Pancreas (tissue), 10 donors: Measurements from ENCODE around the gene CACNB1. TPM values are rescaled to one million over a fixed set of nuclear protein-coding genes. Genes with fewer than 3 reads are reported as not detected.

Experiments
- ATAC-seq, 4 donors: fragments of 200-7000 bp; cut with Tn5 transposase; one replicate each; pipeline versions ENCODE4 v1.8.0 to v1.9.1; 2020; ENCODE audit warnings: mild to moderate bottlenecking in 4 of 4, moderate library complexity in 4 of 4
- DNase-seq, 6 donors: peaks; one replicate each; pipeline ENCODE4 v3.0.0-alpha.2; 2020
- FAIRE-seq: peaks from 2 replicates; lab custom pipeline; 2012; peaks lifted over from hg19 to GRCh38; lab: Jason Lieb, UNC
- H3K27ac ChIP-seq, 4 donors: fragments of 200-600 bp; sonication (generic); 1 replicate in 3 of 4; 2 replicates in 1 of 4; pipeline versions ENCODE4 v1.5.0 to v1.8.0; 2020
- H3K27me3 ChIP-seq, 4 donors: fragments of 200-600 bp; one replicate each; pipeline ENCODE4 v1.8.0; 2021
- H3K36me3 ChIP-seq, 3 donors: fragments of 200-600 bp; sonication (generic) in 1 of 3; one replicate each; pipeline versions ENCODE4 v1.5.0 to v1.8.0; 2020 to 2021
- H3K4me1 ChIP-seq, 3 donors: fragments of 200-600 bp; one replicate each; pipeline ENCODE4 v1.8.0; 2021
- H3K4me3 ChIP-seq, 4 donors: fragments of 200-600 bp; sonication (generic) in 2 of 4; one replicate each; pipeline versions ENCODE4 v1.5.0 to v1.8.0; 2020 to 2021
- H3K9me3 ChIP-seq, 4 donors: fragments of 200-600 bp; one replicate each; pipeline ENCODE4 v1.8.0; 2021
- WGBS, 2 donors: extraction: QIAGEN DNeasy Blood & Tissue Kit; methylation state at CpG; one replicate each; pipeline ENCODE4 v1.1.7; 2013; 5-methylcytosine and 5-hydroxymethylcytosine counted together
- intact Hi-C, 3 donors: fragments of 100-400 bp; cut with DNase I; formaldehyde crosslinking; loops; one replicate each; pipeline versions ENCODE4 v1.11.1 to v1.14.2; 2022
- polyA plus RNA-seq, 2 donors: library from polyadenylated mRNA; stranded (reverse); fragments of 200-250 nt; gene quantifications; one replicate each; pipeline ENCODE4 v1.2.3, GENCODE V29; 2013
- total RNA-seq, 6 donors: library from RNA; stranded (reverse); fragmentation: NEBNext Ultra II Directional in 4 of 6; extraction: Animal tissue kit (Norgen Biotek cat#: 25700) in 4 of 6; gene quantifications; one replicate each; pipeline versions ENCODE4 v1.2.1 to v1.2.4, GENCODE V29; 2021 to 2023
- TF ChIP-seq, protein P1 (sequence below), 4 donors: fragments of 200-600 bp; sonication (generic) in 3 of 4; IDR thresholded peaks; one replicate each; pipeline versions ENCODE4 v1.5.0 to v1.8.0; 2021; ENCODE audit warnings: antibody characterized with exemption in 4 of 4
- donor health status: healthy with polysubstance abuse.
- donor health status: DM: no; HTN: no; CAD: no; lungs with moderate emphysema.
- donor health status: DM: no; HTN: no; CAD: no.
- donor health status: control.
- donor health status: control.
- donor health status: Bipolar disorder and iron deficiency.
- donor health status: DM: yes; HTN: yes; CAD: no.
- donor health status: DM: no; HTN: no; CAD: no.
- donor health status: DM: no; HTN: no; CAD: no.
- donor health status: DM: yes; HTN: yes; CAD: no.

CACNB1 gene
- total and polyA plus RNA-seq, 8 donors, result 1.8 to 6.8 (median 2.9) TPM

DNA sequence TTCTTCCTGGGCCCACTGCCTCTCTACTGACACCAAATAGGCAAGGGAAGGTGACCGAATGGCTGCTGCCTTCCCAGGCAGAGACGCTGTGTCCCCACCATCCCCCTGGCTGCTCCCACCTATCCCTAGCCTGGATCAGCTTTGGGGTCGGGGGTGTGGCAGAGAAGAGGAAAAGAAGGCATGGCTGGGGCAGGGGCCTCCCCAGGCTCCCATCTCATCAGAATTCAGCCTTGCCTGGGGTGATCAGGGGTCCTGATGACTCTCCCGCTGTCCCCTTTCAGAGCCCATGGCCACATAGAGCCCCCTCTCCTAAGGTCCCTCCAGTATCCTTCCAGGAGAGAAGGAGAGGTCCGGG is 46.7 kb downstream of the CACNB1 start:
- Histone ChIP-seq H3K4me1 (peaks cover 0 to 4% (median 0%) of the 10 kb centered on the region in 3 donors), H3K4me3 (peak overlapping the region in 1 of 4 donors; percentile 60), H3K9me3 (no peaks in the 10 kb centered on the region), H3K27me3 (no peaks in the 10 kb centered on the region), H3K36me3 (no peaks in the 10 kb centered on the region), H3K27ac (no peak overlapping the region)
- ATAC-seq (no peak), FAIRE-seq (no peak), DNase-seq (no peak)
- WGBS, 2 donors, result 24 to 33% methylated on average over 4 to 5 of the region's 5 CpGs
- intact Hi-C loops, result loop anchor here in 2 of 3 donors (5.0 to 10.0 kb wide), 2 partner anchors 86 to 168 kb away; no protein-coding TSS in a partner anchor
- TF ChIP-seq, protein P1, sequence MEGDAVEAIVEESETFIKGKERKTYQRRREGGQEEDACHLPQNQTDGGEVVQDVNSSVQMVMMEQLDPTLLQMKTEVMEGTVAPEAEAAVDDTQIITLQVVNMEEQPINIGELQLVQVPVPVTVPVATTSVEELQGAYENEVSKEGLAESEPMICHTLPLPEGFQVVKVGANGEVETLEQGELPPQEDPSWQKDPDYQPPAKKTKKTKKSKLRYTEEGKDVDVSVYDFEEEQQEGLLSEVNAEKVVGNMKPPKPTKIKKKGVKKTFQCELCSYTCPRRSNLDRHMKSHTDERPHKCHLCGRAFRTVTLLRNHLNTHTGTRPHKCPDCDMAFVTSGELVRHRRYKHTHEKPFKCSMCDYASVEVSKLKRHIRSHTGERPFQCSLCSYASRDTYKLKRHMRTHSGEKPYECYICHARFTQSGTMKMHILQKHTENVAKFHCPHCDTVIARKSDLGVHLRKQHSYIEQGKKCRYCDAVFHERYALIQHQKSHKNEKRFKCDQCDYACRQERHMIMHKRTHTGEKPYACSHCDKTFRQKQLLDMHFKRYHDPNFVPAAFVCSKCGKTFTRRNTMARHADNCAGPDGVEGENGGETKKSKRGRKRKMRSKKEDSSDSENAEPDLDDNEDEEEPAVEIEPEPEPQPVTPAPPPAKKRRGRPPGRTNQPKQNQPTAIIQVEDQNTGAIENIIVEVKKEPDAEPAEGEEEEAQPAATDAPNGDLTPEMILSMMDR (IDR thresholded peaks at IDR 0.05), result no peak

GRCh38 chr17:39150104-39150634 is 47.3 kb downstream of the CACNB1 start:
- Histone ChIP-seq H3K9me3 (no peaks in the 10 kb centered on the region), H3K27ac (no peak overlapping the region), H3K27me3 (no peaks in the 10 kb centered on the region), H3K4me1 (peaks cover 0 to 6% (median 0%) of the 10 kb centered on the region in 3 donors), H3K4me3 (no peak overlapping the region), H3K36me3 (no peaks in the 10 kb centered on the region)
- FAIRE-seq (no peak), ATAC-seq (no peak), DNase-seq (no peak)
- TF ChIP-seq, protein P1 (IDR thresholded peaks at IDR 0.05), result no peak
- 60 to 72% methylated on average over 5 of the region's 5 CpGs for WGBS, 2 donors
- intact Hi-C loops, result loop anchor here in 2 of 3 donors (5.0 to 10.0 kb wide), 2 partner anchors 85 to 168 kb away; no protein-coding TSS in a partner anchor

DNA sequence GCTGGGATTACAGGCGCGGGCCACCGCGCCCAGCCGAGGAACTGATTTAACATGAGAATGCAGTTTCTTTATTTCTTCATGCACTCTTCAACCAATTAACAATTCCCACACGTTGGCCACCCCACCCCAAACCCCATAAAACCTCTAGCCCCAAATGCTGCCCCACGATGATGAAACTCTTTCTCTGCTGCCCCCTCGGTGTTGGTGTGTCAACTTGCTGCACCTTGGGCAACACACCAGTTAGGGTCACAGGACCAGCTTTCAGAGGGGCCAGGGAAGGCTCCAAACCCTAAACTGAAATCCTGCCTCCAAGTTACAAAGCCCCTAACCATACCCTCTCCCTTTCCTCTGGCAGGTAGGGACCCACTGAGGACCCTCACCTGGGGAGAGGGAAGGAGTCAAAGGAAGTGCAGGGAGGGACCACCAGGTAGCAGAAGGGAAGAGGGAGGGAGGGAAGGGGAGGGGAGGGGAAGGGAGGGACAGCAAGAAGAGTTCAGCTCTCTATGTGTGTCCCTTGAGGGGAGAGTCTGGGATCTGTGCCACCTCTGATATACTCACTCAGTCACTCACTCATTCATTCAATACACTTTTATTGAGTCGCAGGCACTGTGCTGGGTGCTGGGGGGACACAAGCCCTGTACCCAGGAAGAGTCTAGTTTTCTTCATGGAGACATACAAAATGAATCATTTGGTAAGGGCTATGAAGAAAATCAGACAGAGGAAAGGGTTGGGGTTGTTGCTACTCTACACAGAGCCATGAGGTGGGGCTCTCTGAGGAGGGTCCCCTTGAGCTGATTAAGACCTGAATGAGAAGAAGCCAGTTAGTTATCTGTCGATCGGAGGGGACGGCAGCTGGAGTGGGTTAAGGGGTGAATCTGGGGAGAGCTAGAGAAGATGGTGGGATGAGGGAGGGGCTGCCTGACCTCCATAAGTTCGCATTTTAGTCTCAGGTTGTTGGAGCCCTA is 50.0 kb downstream of the CACNB1 start:
- H3K27ac ChIP-seq, result no peak overlapping the region
- intact Hi-C loops, result no loop called here
- H3K36me3 ChIP-seq, result no peaks in the 10 kb centered on the region
- FAIRE-seq (no peak), DNase-seq (no peak), ATAC-seq (no peak)
- no peak overlapping the region for H3K4me3 ChIP-seq
- H3K9me3 ChIP-seq, result no peaks in the 10 kb centered on the region
- H3K4me1 ChIP-seq, result peaks cover 0 to 14% (median 0%) of the 10 kb centered on the region in 3 donors
- TF ChIP-seq, protein P1 (IDR thresholded peaks at IDR 0.05), result no peak
- WGBS, 2 donors, result 61% methylated on average over 13 of the region's 13 CpGs
- H3K27me3 ChIP-seq, result no peaks in the 10 kb centered on the region

GRCh38 chr17:39146273-39146672 is 51.2 kb downstream of the CACNB1 start:
- FAIRE-seq (no peak), DNase-seq (no peak), ATAC-seq (no peak)
- Histone ChIP-seq H3K27ac (no peak overlapping the region), H3K27me3 (no peaks in the 10 kb centered on the region), H3K9me3 (no peaks in the 10 kb centered on the region), H3K36me3 (no peaks in the 10 kb centered on the region), H3K4me3 (no peak overlapping the region), H3K4me1 (peaks cover 0 to 11% (median 0%) of the 10 kb centered on the region in 3 donors)
- TF ChIP-seq, protein P1 (IDR thresholded peaks at IDR 0.05), result no peak
- 91 to 94% methylated on average over 3 of the region's 3 CpGs for WGBS, 2 donors
- intact Hi-C loops, result no loop called here
